Measurements from ENCODE around the gene SLC9B1. TPM values are rescaled to one million over a fixed set of nuclear protein-coding genes. Genes with fewer than 3 reads are reported as not detected.
"Not testable (repeated sequence)": the region's sequence is repeated elsewhere in the genome, so short reads cannot be mapped to it uniquely, and the experiment has no call there.

The SLC9B1 gene
- polyA plus RNA-seq, 1 donor, result 1.0 TPM

DNA sequence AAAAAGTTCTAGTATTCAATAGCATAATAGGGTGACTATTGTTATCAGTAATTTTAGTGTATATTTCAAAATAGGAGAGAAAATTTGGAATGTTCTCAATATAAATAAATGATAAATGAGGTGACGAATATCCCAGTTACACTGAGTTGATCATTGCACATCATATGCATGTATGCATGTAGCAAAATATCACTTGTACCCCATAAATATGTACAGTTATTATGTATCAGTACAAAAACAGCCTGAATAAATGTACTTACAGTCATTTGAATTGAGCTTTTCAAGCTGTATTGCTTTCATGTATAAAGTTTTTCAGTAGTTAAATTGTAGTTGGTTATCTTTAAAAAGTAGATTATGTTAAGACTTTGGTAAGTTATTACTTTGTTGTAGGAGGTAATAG, 138.2 kb downstream of the SLC9B1 start:
- WGBS (ENCODE audit: insufficient coverage, low lambda C conversion rate), result 100% methylated on average over 1 of the region's 1 CpG
- Histone ChIP-seq H3K27ac (ENCODE audit: low read length) (no peak overlapping the region), H3K4me3 (ENCODE audit: low read length) (no peak overlapping the region)

DNA sequence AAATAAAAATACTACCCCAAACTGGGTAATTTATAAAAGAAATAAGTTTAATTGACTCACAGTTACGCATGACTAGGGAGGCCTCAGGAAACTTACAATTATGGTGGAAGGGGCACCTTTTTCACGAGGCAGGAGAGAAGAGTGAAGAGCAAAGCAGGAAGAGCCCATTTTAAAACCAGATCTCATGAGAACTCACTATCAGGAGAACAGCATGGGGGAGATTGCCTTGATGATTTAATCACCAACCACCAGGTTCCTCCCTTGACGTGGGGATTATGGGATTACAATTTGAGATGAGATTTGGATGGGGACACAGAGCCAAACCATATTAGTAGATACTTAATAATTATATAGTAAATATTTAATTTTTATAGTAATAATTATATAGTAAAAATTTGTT, 140.6 kb downstream of the SLC9B1 start:
- no peaks in the 10 kb centered on the region for H3K4me1 ChIP-seq (ENCODE audit: control insufficient read depth, insufficient read depth, low read length)
- no peaks in the 10 kb centered on the region for H3K27me3 ChIP-seq (ENCODE audit: control insufficient read depth, insufficient read depth, low read length)
- H3K9me3 ChIP-seq (ENCODE audit: control insufficient read depth, low read depth, low read length), result peaks cover 8% of the 10 kb centered on the region
- H3K36me3 ChIP-seq (ENCODE audit: control insufficient read depth, insufficient read depth, low read length), result peaks cover 6% of the 10 kb centered on the region
- DNase-seq, result no peak
- H3K27ac ChIP-seq (ENCODE audit: low read length), result peak overlapping the region; percentile 36
- no peak overlapping the region for H3K4me3 ChIP-seq (ENCODE audit: low read length)
- WGBS (ENCODE audit: insufficient coverage, low lambda C conversion rate), result 100% methylated on average over 1 of the region's 3 CpGs

More for the DNA sequence above, 138.2 kb downstream of the SLC9B1 start:
- no peaks in the 10 kb centered on the region for H3K4me1 ChIP-seq (ENCODE audit: control insufficient read depth, insufficient read depth, low read length)
- no peaks in the 10 kb centered on the region for H3K27me3 ChIP-seq (ENCODE audit: control insufficient read depth, insufficient read depth, low read length)
- H3K9me3 ChIP-seq (ENCODE audit: control insufficient read depth, low read depth, low read length), result peaks cover 8% of the 10 kb centered on the region
- no peak for DNase-seq
- peaks cover 6% of the 10 kb centered on the region for H3K36me3 ChIP-seq (ENCODE audit: control insufficient read depth, insufficient read depth, low read length)

- no CpG with 5 or more reads among the region's 4 CpGs for WGBS (ENCODE audit: insufficient coverage, low lambda C conversion rate)
- H3K9me3 ChIP-seq (ENCODE audit: control insufficient read depth, low read depth, low read length); H3K4me1 ChIP-seq (ENCODE audit: control insufficient read depth, insufficient read depth, low read length); H3K4me3 ChIP-seq (ENCODE audit: low read length); H3K27me3 ChIP-seq (ENCODE audit: control insufficient read depth, insufficient read depth, low read length); H3K36me3 ChIP-seq (ENCODE audit: control insufficient read depth, insufficient read depth, low read length): not testable (repeated sequence)
- peak overlapping the region; percentile 36 for H3K27ac ChIP-seq (ENCODE audit: low read length)
- DNase-seq, result peak; percentile 14 to 43
Observed at GRCh38 chr4:102878349-102878748, 141.2 kb downstream of the SLC9B1 start.

GRCh38 chr4:102877477-102878106, 141.9 kb downstream of the SLC9B1 start:
- not testable (repeated sequence) for H3K4me3 ChIP-seq (ENCODE audit: low read length); H3K27me3 ChIP-seq (ENCODE audit: control insufficient read depth, insufficient read depth, low read length); H3K4me1 ChIP-seq (ENCODE audit: control insufficient read depth, insufficient read depth, low read length); H3K27ac ChIP-seq (ENCODE audit: low read length); H3K9me3 ChIP-seq (ENCODE audit: control insufficient read depth, low read depth, low read length); DNase-seq
- peaks cover 10% of the 10 kb centered on the region for H3K36me3 ChIP-seq (ENCODE audit: control insufficient read depth, insufficient read depth, low read length)
- WGBS (ENCODE audit: insufficient coverage, low lambda C conversion rate), result no CpG with 5 or more reads among the region's 3 CpGs

DNA sequence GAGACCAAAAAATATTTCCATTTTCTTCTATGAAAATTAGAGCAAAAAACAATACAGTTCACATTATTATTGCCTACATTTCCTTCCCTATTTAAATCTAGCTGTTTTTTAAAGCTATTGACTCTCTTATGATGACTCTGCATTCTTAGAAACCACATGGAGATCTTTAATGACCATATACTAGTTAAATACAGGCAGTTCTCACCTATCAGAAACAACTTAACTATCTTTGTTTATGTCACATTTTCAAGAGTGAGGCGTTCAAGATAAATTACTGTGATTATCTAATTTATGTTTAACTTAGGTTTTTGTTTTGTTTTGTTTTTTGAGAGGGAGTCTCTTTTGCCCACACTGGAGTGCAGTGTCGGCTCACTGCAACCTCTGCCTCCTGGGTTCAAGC, 147.7 kb downstream of the SLC9B1 start:
- peak in 1 of 2 donors; percentile 12 for DNase-seq
- no peaks in the 10 kb centered on the region for H3K27me3 ChIP-seq (ENCODE audit: control insufficient read depth, insufficient read depth, low read length)
- 20% methylated on average over 1 of the region's 2 CpGs for WGBS (ENCODE audit: insufficient coverage, low lambda C conversion rate)
- H3K9me3 ChIP-seq (ENCODE audit: control insufficient read depth, low read depth, low read length), result no peaks in the 10 kb centered on the region
- no peak overlapping the region for H3K4me3 ChIP-seq (ENCODE audit: low read length)
- H3K36me3 ChIP-seq (ENCODE audit: control insufficient read depth, insufficient read depth, low read length), result peaks cover 5% of the 10 kb centered on the region
- H3K27ac ChIP-seq (ENCODE audit: low read length), result no peak overlapping the region
- peaks cover 10% of the 10 kb centered on the region for H3K4me1 ChIP-seq (ENCODE audit: control insufficient read depth, insufficient read depth, low read length)

DNA sequence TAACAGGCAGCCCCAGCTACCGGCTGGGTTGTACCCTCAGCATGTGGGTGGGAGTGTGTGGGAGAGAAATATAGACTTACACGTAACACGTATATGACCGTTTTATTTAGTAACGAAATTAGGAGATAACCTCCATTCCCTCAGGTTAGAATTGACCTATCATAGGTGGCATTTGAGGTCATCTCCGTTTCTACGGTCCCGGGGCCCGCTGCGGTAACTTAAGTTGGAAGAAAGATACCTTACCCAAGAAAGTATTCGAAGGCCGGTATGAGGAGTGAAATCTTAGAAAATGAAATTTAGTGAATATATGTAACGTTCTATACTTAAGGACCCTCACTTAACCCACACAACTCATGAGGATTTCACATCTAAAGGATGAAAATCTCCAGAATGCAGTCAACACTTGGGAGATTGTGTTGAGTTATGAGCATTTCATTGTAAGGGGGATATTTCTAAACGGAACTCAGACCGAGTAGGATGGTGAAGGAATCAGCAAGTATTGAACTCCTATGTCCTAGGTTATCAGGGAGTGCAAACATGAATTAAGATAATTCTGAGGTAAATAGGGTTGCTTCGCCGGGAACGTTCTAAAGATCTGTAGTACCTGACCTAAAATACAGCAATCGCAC, 149.8 kb downstream of the SLC9B1 start:
- H3K4me3 ChIP-seq (ENCODE audit: low read length), result peak overlapping the region; percentile 65
- H3K36me3 ChIP-seq (ENCODE audit: control insufficient read depth, insufficient read depth, low read length), result peaks cover 4% of the 10 kb centered on the region
- DNase-seq, result no peak
- H3K9me3 ChIP-seq (ENCODE audit: control insufficient read depth, low read depth, low read length), result no peaks in the 10 kb centered on the region
- whole genome bisulfite sequencing (ENCODE audit: insufficient coverage, low lambda C conversion rate), result 5% methylated on average over 9 of the region's 19 CpGs
- H3K27ac ChIP-seq (ENCODE audit: low read length), result peak overlapping the region; percentile 99
- no peaks in the 10 kb centered on the region for H3K27me3 ChIP-seq (ENCODE audit: control insufficient read depth, insufficient read depth, low read length)
- H3K4me1 ChIP-seq (ENCODE audit: control insufficient read depth, insufficient read depth, low read length), result peaks cover 10% of the 10 kb centered on the region

DNA sequence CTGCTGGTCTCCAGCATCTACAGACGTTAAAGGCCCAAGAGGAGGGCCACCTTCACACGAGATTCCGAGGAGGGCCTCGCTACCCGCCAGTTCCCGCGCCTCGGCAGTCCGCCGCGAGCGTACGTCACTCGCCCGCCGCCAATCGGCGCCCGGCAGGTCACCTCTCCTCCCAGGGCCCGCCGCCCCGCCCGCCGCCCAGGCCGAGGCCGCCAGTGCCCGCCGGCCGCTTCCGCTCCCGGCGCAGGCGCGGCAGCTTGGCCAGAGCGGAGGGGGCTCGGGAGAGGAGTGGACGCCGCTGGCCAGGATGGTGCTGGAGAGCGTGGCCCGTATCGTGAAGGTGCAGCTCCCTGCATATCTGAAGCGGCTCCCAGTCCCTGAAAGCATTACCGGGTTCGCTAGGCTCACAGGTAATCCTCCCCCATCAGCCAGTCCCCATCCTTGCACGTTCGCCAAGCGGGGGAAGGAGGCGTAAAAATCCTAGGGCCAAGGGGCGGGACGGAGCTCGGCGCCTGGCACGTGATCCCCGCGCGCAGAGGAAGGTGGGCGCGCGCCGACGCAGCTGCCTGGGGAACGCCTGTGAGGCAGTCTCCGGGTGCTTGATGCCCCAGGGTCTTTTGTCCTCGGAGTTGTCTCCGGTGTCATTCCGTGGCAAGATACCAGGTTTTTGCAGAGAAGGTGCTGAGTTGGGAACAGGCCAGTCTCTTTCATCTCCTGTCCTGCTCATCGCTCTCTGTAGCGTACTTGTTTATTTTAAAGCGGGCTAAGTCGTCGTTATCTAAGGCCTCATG, 150.5 kb downstream of the SLC9B1 start, which contains the start of gene CISD2:
Gene CISD2, plus strand, starts transcription at position 212 of the 788 bp plus-strand sequence. Its CDS starts 93 bp downstream, at position 305.
- Histone ChIP-seq H3K4me1 (ENCODE audit: control insufficient read depth, insufficient read depth, low read length) (peaks cover 10% of the 10 kb centered on the region), H3K36me3 (ENCODE audit: control insufficient read depth, insufficient read depth, low read length) (peaks cover 4% of the 10 kb centered on the region), H3K4me3 (ENCODE audit: low read length) (peak within 1 kb of the TSS; percentile 65), H3K27me3 (ENCODE audit: control insufficient read depth, insufficient read depth, low read length) (no peaks in the 10 kb centered on the region), H3K27ac (ENCODE audit: low read length) (peak within 1 kb of the TSS; percentile 99), H3K9me3 (ENCODE audit: control insufficient read depth, low read depth, low read length) (no peaks in the 10 kb centered on the region)
- no CpG with 5 or more reads among the region's 71 CpGs for WGBS (ENCODE audit: insufficient coverage, low lambda C conversion rate)
- DNase-seq, result peak; percentile 90 to 97

- WGBS (ENCODE audit: insufficient coverage, low lambda C conversion rate), result 20% methylated on average over 1 of the region's 23 CpGs
- DNase-seq, result no peak
Observed at GRCh38 chr4:102868153-102868780, 151.2 kb downstream of the SLC9B1 start.

DNA sequence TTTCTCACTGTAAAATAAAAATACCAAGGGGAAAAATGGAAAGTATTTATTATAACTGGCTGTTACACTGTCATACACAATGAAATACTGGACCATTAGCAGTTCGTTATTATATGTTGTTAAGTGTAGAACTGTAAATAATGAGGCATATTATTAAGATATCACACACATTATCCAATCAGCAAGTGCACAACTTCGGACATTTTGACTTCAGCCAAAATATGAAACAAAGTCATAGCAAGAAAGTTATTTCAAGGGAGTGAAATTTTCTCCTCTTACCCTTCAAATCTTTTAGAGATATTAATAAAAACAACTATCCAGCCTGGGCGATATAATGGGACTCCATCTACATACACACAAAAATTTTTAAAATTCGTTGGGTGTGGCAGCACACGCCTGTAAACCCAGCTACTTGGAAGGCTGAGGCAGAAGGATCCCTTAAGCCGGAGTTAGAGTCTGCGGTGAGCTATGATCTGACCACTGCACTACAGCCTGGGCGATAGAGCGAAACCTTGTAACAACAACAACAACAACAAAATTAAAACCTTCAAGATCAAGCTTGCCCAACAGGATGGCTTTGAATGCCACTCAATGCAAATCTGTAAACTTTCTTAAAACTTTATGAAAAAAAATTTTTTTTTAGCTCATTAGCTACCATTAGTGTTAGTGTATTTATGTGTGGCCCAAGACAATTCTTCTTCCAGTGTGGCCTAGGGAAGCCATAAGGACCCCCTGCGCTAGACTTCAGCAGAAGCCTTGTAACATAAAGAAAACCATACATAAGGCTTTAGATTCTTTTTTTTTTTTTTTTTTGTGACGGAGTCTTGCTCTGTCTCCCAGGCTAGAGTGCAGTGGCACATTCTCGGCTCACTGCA, 152.0 kb downstream of the SLC9B1 start:
- no peaks in the 10 kb centered on the region for H3K9me3 ChIP-seq (ENCODE audit: control insufficient read depth, low read depth, low read length)
- H3K27me3 ChIP-seq (ENCODE audit: control insufficient read depth, insufficient read depth, low read length), result no peaks in the 10 kb centered on the region
- H3K36me3 ChIP-seq (ENCODE audit: control insufficient read depth, insufficient read depth, low read length), result no peaks in the 10 kb centered on the region
- peaks cover 10% of the 10 kb centered on the region for H3K4me1 ChIP-seq (ENCODE audit: control insufficient read depth, insufficient read depth, low read length)
- peak overlapping the region; percentile 65 for H3K4me3 ChIP-seq (ENCODE audit: low read length)
- H3K27ac ChIP-seq (ENCODE audit: low read length), result peak overlapping the region; percentile 99
- 90% methylated on average over 2 of the region's 12 CpGs for WGBS (ENCODE audit: insufficient coverage, low lambda C conversion rate)
- DNase-seq, result no peak

More at GRCh38 chr4:102868153-102868780, 151.2 kb downstream of the SLC9B1 start:
- H3K9me3 ChIP-seq (ENCODE audit: control insufficient read depth, low read depth, low read length), result no peaks in the 10 kb centered on the region
- H3K27ac ChIP-seq (ENCODE audit: low read length), result peak overlapping the region; percentile 99
- H3K36me3 ChIP-seq (ENCODE audit: control insufficient read depth, insufficient read depth, low read length), result peaks cover 4% of the 10 kb centered on the region
- no peaks in the 10 kb centered on the region for H3K27me3 ChIP-seq (ENCODE audit: control insufficient read depth, insufficient read depth, low read length)
- peak overlapping the region; percentile 65 for H3K4me3 ChIP-seq (ENCODE audit: low read length)
- peaks cover 10% of the 10 kb centered on the region for H3K4me1 ChIP-seq (ENCODE audit: control insufficient read depth, insufficient read depth, low read length)
